Natural killer cell (primary cell): ENCODE data around the gene IFNLR1. TPM values are rescaled to one million over a fixed set of nuclear protein-coding genes. Genes with fewer than 3 reads are reported as not detected.
"Not testable (repeated sequence)": the region's sequence is repeated elsewhere in the genome, so short reads cannot be mapped to it uniquely, and the experiment has no call there.

ENCODE experiments used
- ATAC-seq, 3 donors: fragments of 150-1000 bp in 2 of 3; fragments of 200-7000 bp in 1 of 3; cut with Tn5 transposase; 1 replicate in 1 of 3; 2 replicates in 2 of 3; pipeline ENCODE4 v1.10.0; 2021; ENCODE audit warnings: mild to moderate bottlenecking in 2 of 3, moderate library complexity in 2 of 3
- DNase-seq, 2 donors: peaks; one replicate each; pipeline versions ENCODE4 v3.0.0 to v3.0.0-alpha.2; 2013 to 2021; ENCODE audit warnings: mixed read lengths in 1 of 2
- H3K27ac ChIP-seq: one replicate; pipeline ENCODE4 v1.5.1; 2013; ENCODE audit warnings: mild to moderate bottlenecking, low read length
- H3K27me3 ChIP-seq: one replicate; pipeline ENCODE4 v1.6.1; 2013; ENCODE audit warnings: low read length; ENCODE audit not compliant: control insufficient read depth, insufficient read depth
- H3K36me3 ChIP-seq: one replicate; pipeline ENCODE4 v1.6.1; 2013; ENCODE audit warnings: low read length; ENCODE audit not compliant: control insufficient read depth, insufficient read depth
- H3K4me1 ChIP-seq: one replicate; pipeline ENCODE4 v1.6.1; 2013; ENCODE audit warnings: low read length; ENCODE audit not compliant: control insufficient read depth, insufficient read depth
- H3K4me3 ChIP-seq: one replicate; pipeline ENCODE4 v1.5.1; 2013; ENCODE audit warnings: low read length
- H3K9me3 ChIP-seq: one replicate; pipeline ENCODE4 v1.6.1; 2013; ENCODE audit warnings: low read length; ENCODE audit not compliant: control insufficient read depth, insufficient read depth
- H3K27ac Mint-ChIP-seq, 2 donors: one replicate each; pipeline ENCODE4 v1.8.0; 2022; ENCODE audit warnings: mild to moderate bottlenecking in 2 of 2, mixed read lengths in 2 of 2, moderate library complexity in 1 of 2
- H3K27me3 Mint-ChIP-seq, 2 donors: one replicate each; pipeline ENCODE4 v1.8.0; 2022; ENCODE audit warnings: low read depth in 2 of 2, mixed read lengths in 2 of 2
- H3K36me3 Mint-ChIP-seq: one replicate; pipeline ENCODE4 v1.8.0; 2022; ENCODE audit warnings: mixed read lengths
- H3K4me1 Mint-ChIP-seq, 2 donors: one replicate each; pipeline ENCODE4 v1.8.0; 2022; ENCODE audit warnings: mixed read lengths in 2 of 2
- H3K4me3 Mint-ChIP-seq: one replicate; pipeline ENCODE4 v1.8.0; 2022; ENCODE audit warnings: mild to moderate bottlenecking, moderate library complexity, mixed read lengths
- H3K9me3 Mint-ChIP-seq, 2 donors: one replicate each; pipeline ENCODE4 v1.8.0; 2022; ENCODE audit warnings: mixed read lengths in 2 of 2
- CTCF ChIP-seq: fragments of 200-600 bp; IDR thresholded peaks from one replicate; pipeline ENCODE4 v1.8.0; 2022; ENCODE audit warnings: antibody characterized with exemption
- WGBS: methylation state at CpG from one replicate; pipeline ENCODE4 v1.1.7; 2013; ENCODE audit warnings: missing lambda C conversion rate; ENCODE audit not compliant: insufficient coverage; 5-methylcytosine and 5-hydroxymethylcytosine counted together
- intact Hi-C: fragments of 100-400 bp; cut with micrococcal nuclease; formaldehyde crosslinking; loops from one replicate; pipeline ENCODE4 v1.14.2; 2022
- total RNA-seq, 4 donors: library from RNA; stranded (reverse); fragments of 120-200 nt in 1 of 4; gene quantifications; one replicate each; pipeline versions ENCODE4 v1.2.3 to v1.2.4, GENCODE V29; 2013 to 2022

The IFNLR1 gene
- total RNA-seq, 3 donors from 2014 or later (not counting 1 experiment from before 2014, with no cell fraction given) = 0.07 to 2.5 (median 0.19) TPM

- ATAC-seq (no peak), DNase-seq (no peak)
- intact Hi-C loops = no loop called here
- Mint-ChIP-seq H3K27ac (no peak overlapping the region), H3K4me3 (no peak overlapping the region), H3K36me3 (no peaks in the 10 kb centered on the region), H3K27me3 (peaks cover 11 to 12% of the 10 kb centered on the region in 2 donors), H3K9me3 (peaks cover 6 to 7% of the 10 kb centered on the region in 2 donors), H3K4me1 (peaks cover 0 to 5% of the 10 kb centered on the region in 2 donors)
- no peak for TF ChIP-seq CTCF
- WGBS = 87% methylated on average over 10 of the region's 10 CpGs
- Histone ChIP-seq H3K36me3 (no peaks in the 10 kb centered on the region), H3K27me3 (no peaks in the 10 kb centered on the region), H3K27ac (no peak overlapping the region), H3K4me3 (no peak overlapping the region), H3K9me3 (peaks cover 10% of the 10 kb centered on the region), H3K4me1 (no peaks in the 10 kb centered on the region)
These were observed 23.1 kb upstream of the IFNLR1 start for GRCh38 chr1:24210195-24210627.

GRCh38 chr1:24209097-24209496, 22.0 kb upstream of the IFNLR1 start:
- Histone ChIP-seq H3K36me3 (no peaks in the 10 kb centered on the region), H3K4me1 (no peaks in the 10 kb centered on the region), H3K4me3 (no peak overlapping the region), H3K27ac (no peak overlapping the region), H3K27me3 (no peaks in the 10 kb centered on the region), H3K9me3 (peaks cover 10% of the 10 kb centered on the region)
- H3K36me3 Mint-ChIP-seq = no peaks in the 10 kb centered on the region
- H3K4me1 Mint-ChIP-seq = peaks cover 0 to 5% of the 10 kb centered on the region in 2 donors
- H3K27ac Mint-ChIP-seq = no peak overlapping the region
- no peak for DNase-seq
- intact Hi-C loops = no loop called here
- WGBS = 90% methylated on average over 5 of the region's 5 CpGs
- ATAC-seq = no peak
- no peak overlapping the region for H3K4me3 Mint-ChIP-seq
- no peak for TF ChIP-seq CTCF
- H3K9me3 Mint-ChIP-seq = peaks cover 6 to 7% of the 10 kb centered on the region in 2 donors
- H3K27me3 Mint-ChIP-seq = peaks cover 1 to 3% of the 10 kb centered on the region in 2 donors

- Histone ChIP-seq H3K4me3 (no peak overlapping the region), H3K4me1 (no peaks in the 10 kb centered on the region), H3K27ac (no peak overlapping the region), H3K9me3 (peaks cover 10% of the 10 kb centered on the region), H3K36me3 (no peaks in the 10 kb centered on the region), H3K27me3 (no peaks in the 10 kb centered on the region)
- no peak for TF ChIP-seq CTCF
- Mint-ChIP-seq H3K4me3 (no peak overlapping the region), H3K4me1 (peaks cover 0 to 5% of the 10 kb centered on the region in 2 donors), H3K9me3 (peaks cover 6 to 7% of the 10 kb centered on the region in 2 donors), H3K27me3 (peaks cover 0 to 3% of the 10 kb centered on the region in 2 donors), H3K27ac (no peak overlapping the region), H3K36me3 (no peaks in the 10 kb centered on the region)
- DNase-seq = no peak
- 94% methylated on average over 6 of the region's 6 CpGs for WGBS
- intact Hi-C loops = no loop called here
- ATAC-seq = no peak
These were observed 20.6 kb upstream of the IFNLR1 start for GRCh38 chr1:24207709-24208108.

- DNase-seq, H3K27ac ChIP-seq, H3K27me3 ChIP-seq, H3K4me1 ChIP-seq, H3K36me3 Mint-ChIP-seq, H3K9me3 Mint-ChIP-seq, H3K4me3 ChIP-seq, H3K27ac Mint-ChIP-seq, H3K4me1 Mint-ChIP-seq, intact Hi-C loops, H3K4me3 Mint-ChIP-seq, H3K27me3 Mint-ChIP-seq, H3K9me3 ChIP-seq, ATAC-seq, H3K36me3 ChIP-seq: not testable (repeated sequence)
- WGBS = 92% methylated on average over 8 of the region's 9 CpGs
These were observed 20.3 kb upstream of the IFNLR1 start for GRCh38 chr1:24207395-24207687.
